ENCODE measurements around the gene PTPRT. TPM values are rescaled to one million over a fixed set of nuclear protein-coding genes. Genes with fewer than 3 reads are reported as not detected.

Gene PTPRT
- total and polyA plus RNA-seq, 2 of the 4 experiments (the other 2 are of a cell fraction): not detected

DNA sequence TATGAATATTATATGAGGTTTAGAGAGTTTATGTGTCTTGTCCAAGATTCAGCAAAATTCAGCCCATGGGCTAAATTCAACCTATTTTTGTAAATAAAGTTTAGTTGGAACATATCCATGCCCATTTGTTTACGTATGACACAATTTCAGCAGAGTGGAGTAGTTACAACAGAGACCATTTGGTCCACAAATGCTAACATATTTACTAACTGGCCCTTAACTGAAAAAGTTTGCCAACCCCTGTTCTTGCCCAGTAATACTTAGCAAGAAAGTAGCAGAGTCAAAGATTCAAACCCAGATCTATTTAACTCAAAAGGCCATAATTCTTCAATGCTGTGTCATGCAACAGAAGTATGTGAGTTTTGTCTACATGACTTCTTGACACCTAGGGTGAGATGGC lies 561.0 kb downstream of the PTPRT start:
- Histone ChIP-seq H3K4me2 (ENCODE audit: low read depth, low read length) (no peak overlapping the region), H3K4me1 (ENCODE audit: control insufficient read depth, insufficient read depth, low read length) (no peaks in the 10 kb centered on the region), H3K27me3 (ENCODE audit: control insufficient read depth, insufficient read depth, low read length) (no peaks in the 10 kb centered on the region), H2AK5ac (ENCODE audit: low read depth, low read length) (no peak overlapping the region), H3K23ac (ENCODE audit: low read depth, low read length) (no peak overlapping the region), H3K4ac (ENCODE audit: low read depth, low read length) (no peak overlapping the region), H3K56ac (ENCODE audit: extremely low read depth, insufficient read depth, low read length) (no peak overlapping the region), H2BK5ac (ENCODE audit: low read depth, low read length, poor library complexity, severe bottlenecking) (no peak overlapping the region), H3K27ac (ENCODE audit: insufficient read depth, low read length) (no peak overlapping the region), H3K9ac (ENCODE audit: low read depth, low read length) (no peak overlapping the region), H3K9me3 (ENCODE audit: control insufficient read depth, insufficient read depth, low read length) (peaks cover 22% of the 10 kb centered on the region), H3K4me3 (ENCODE audit: insufficient read depth, low read depth, low read length) (no peak overlapping the region), H2AFZ (replicated peaks; ENCODE audit: low read length, poor library complexity) (no peak overlapping the region), H2BK15ac (ENCODE audit: low read depth, low read length) (no peak overlapping the region), H2AK9ac (replicated peaks; ENCODE audit: low read depth, low read length, poor library complexity) (no peak overlapping the region), H2BK20ac (ENCODE audit: low read depth, low read length) (no peak overlapping the region), H3K14ac (replicated peaks; ENCODE audit: low read depth, low read length) (no peak overlapping the region), H4K8ac (ENCODE audit: low read depth in 2 of 2, low read length in 2 of 2) (no peak overlapping the region), H3K79me1 (ENCODE audit: low read depth in 1 of 2, low read length in 2 of 2) (no peaks in the 10 kb centered on the region), H2BK120ac (ENCODE audit: low read depth, low read length) (no peak overlapping the region), H3K9me1 (ENCODE audit: insufficient read depth, low read length) (no peaks in the 10 kb centered on the region), H3K18ac (ENCODE audit: low read depth, low read length) (no peak overlapping the region), H3K36me3 (ENCODE audit: control insufficient read depth, insufficient read depth, low read length) (no peaks in the 10 kb centered on the region), H4K20me1 (ENCODE audit: insufficient read depth, low read length) (no peaks in the 10 kb centered on the region), H4K91ac (ENCODE audit: insufficient read depth, low read depth, low read length) (no peak overlapping the region), H4K5ac (ENCODE audit: low read depth, low read length) (no peak overlapping the region)
- DNase-seq: no peak
- WGBS, 2 experiments (ENCODE audit: extremely low coverage in 2 of 2, insufficient read length in 1 of 2): no CpG with 5 or more reads among the region's 1 CpG
- CTCF ChIA-PET: no interaction called here
- no TSS peak for BruUV-seq (replicated peaks)
- POLR2A ChIA-PET (ENCODE audit: unreplicated experiment): no interaction called here
- TF ChIP-seq RFX5 (IDR thresholded peaks at IDR 0.05; ENCODE audit: low read depth, low read length) (no peak), NFE2L2 (IDR thresholded peaks at IDR 0.05; ENCODE audit: low read depth, low read length) (no peak), MAFK (IDR thresholded peaks at IDR 0.05; ENCODE audit: low read depth, low read length) (no peak), CEBPB (IDR thresholded peaks at IDR 0.05; ENCODE audit: low read depth, low read length) (no peak), POLR2A (IDR thresholded peaks at IDR 0.05; ENCODE audit: low read depth, low read length) (no peak), CHD1 (IDR thresholded peaks at IDR 0.05; ENCODE audit: low read depth, low read length) (no peak), MAZ (IDR thresholded peaks at IDR 0.05; ENCODE audit: borderline replicate concordance, low read depth, low read length) (no peak), RCOR1 (IDR thresholded peaks at IDR 0.05; ENCODE audit: insufficient replicate concordance, low read length) (no peak), BHLHE40 (IDR thresholded peaks at IDR 0.05; ENCODE audit: low read depth, low read length) (no peak), FOS (IDR thresholded peaks at IDR 0.05; ENCODE audit: low read depth, low read length) (no peak), MXI1 (IDR thresholded peaks at IDR 0.05; ENCODE audit: borderline replicate concordance, low read depth, low read length) (no peak), SMC3 (IDR thresholded peaks at IDR 0.05; ENCODE audit: low read depth, low read length) (no peak), RAD21 (IDR thresholded peaks at IDR 0.05; ENCODE audit: low read length) (no peak)
- TF ChIP-seq, protein P1, sequence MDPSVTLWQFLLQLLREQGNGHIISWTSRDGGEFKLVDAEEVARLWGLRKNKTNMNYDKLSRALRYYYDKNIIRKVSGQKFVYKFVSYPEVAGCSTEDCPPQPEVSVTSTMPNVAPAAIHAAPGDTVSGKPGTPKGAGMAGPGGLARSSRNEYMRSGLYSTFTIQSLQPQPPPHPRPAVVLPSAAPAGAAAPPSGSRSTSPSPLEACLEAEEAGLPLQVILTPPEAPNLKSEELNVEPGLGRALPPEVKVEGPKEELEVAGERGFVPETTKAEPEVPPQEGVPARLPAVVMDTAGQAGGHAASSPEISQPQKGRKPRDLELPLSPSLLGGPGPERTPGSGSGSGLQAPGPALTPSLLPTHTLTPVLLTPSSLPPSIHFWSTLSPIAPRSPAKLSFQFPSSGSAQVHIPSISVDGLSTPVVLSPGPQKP (IDR thresholded peaks at IDR 0.05; ENCODE audit: borderline replicate concordance, low read depth, low read length): no peak
- TF ChIP-seq, protein P2, sequence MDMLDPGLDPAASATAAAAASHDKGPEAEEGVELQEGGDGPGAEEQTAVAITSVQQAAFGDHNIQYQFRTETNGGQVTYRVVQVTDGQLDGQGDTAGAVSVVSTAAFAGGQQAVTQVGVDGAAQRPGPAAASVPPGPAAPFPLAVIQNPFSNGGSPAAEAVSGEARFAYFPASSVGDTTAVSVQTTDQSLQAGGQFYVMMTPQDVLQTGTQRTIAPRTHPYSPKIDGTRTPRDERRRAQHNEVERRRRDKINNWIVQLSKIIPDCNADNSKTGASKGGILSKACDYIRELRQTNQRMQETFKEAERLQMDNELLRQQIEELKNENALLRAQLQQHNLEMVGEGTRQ (IDR thresholded peaks at IDR 0.05; ENCODE audit: low read depth, low read length): no peak
- TF ChIP-seq, protein P3, sequence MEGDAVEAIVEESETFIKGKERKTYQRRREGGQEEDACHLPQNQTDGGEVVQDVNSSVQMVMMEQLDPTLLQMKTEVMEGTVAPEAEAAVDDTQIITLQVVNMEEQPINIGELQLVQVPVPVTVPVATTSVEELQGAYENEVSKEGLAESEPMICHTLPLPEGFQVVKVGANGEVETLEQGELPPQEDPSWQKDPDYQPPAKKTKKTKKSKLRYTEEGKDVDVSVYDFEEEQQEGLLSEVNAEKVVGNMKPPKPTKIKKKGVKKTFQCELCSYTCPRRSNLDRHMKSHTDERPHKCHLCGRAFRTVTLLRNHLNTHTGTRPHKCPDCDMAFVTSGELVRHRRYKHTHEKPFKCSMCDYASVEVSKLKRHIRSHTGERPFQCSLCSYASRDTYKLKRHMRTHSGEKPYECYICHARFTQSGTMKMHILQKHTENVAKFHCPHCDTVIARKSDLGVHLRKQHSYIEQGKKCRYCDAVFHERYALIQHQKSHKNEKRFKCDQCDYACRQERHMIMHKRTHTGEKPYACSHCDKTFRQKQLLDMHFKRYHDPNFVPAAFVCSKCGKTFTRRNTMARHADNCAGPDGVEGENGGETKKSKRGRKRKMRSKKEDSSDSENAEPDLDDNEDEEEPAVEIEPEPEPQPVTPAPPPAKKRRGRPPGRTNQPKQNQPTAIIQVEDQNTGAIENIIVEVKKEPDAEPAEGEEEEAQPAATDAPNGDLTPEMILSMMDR (conservative IDR thresholded peaks at IDR 0.05; ENCODE audit: low read depth, low read length): no peak
- dilution Hi-C loops (cut with HindIII; ENCODE audit: low sequenced_read_pairs, unreplicated experiment): no loop called here
- ATAC-seq (ENCODE audit: low read depth): no peak
- intact Hi-C loops (cut with micrococcal nuclease): no loop called here
- in situ Hi-C loops (cut with MboI; ENCODE audit: low sequenced_read_pairs): no loop called here

All from IMR-90 (cell line).